ENCODE measurements around the gene RAET1L. TPM values are rescaled to one million over a fixed set of nuclear protein-coding genes. Genes with fewer than 3 reads are reported as not detected.

Gene RAET1L
- total RNA-seq, 4 donors from 2014 or later, result not detected

DNA sequence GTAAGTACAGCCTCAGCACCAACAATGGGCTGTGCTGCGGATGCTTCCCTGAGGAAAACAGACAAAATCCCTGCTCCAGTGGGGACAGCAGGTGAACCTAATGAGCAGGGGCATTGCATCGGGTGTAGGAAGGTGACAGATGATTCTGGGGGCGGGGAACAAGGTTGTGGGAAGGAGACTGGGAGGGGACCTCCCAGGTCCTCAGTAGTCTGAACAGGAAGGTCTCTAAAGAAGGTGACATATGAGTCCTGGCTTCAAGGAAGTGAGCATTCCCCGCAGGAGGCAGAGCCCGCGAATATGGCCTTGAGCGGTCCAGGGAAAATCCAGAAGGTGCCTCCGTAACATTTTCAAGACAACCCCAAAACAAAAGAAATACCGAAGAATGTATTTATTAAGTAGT is 42.2 kb downstream of the RAET1L start:
- in situ Hi-C loops (cut with MboI; ENCODE audit: low pct_ligation_motif_present in 1 of 4, low pct_unique_long_range_greater_than_20kb in 1 of 4, low sequenced_read_pairs in 3 of 4) (no loop called here), intact Hi-C loops (cut with DNase I; ENCODE audit: low total_unique reads) (no loop called here)
- WGBS, 2 donors (ENCODE audit: low coverage in 1 of 2), result 32 to 40% methylated on average over 2 to 9 of the region's 9 CpGs
- TF ChIP-seq POLR2A (IDR thresholded peaks at IDR 0.05) (no peak), EP300 (IDR thresholded peaks at IDR 0.05; ENCODE audit: low read depth) (no peak), POLR2AphosphoS5 (IDR thresholded peaks at IDR 0.05) (no peak)
- TF ChIP-seq, protein P1, sequence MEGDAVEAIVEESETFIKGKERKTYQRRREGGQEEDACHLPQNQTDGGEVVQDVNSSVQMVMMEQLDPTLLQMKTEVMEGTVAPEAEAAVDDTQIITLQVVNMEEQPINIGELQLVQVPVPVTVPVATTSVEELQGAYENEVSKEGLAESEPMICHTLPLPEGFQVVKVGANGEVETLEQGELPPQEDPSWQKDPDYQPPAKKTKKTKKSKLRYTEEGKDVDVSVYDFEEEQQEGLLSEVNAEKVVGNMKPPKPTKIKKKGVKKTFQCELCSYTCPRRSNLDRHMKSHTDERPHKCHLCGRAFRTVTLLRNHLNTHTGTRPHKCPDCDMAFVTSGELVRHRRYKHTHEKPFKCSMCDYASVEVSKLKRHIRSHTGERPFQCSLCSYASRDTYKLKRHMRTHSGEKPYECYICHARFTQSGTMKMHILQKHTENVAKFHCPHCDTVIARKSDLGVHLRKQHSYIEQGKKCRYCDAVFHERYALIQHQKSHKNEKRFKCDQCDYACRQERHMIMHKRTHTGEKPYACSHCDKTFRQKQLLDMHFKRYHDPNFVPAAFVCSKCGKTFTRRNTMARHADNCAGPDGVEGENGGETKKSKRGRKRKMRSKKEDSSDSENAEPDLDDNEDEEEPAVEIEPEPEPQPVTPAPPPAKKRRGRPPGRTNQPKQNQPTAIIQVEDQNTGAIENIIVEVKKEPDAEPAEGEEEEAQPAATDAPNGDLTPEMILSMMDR (IDR thresholded peaks at IDR 0.05), result no peak
- no peak overlapping the region for H3K4me3 ChIP-seq
- no peak for DNase-seq
- H3K4me1 ChIP-seq, result no peaks in the 10 kb centered on the region
- H3K27me3 ChIP-seq, result peaks cover 93% of the 10 kb centered on the region
- no peaks in the 10 kb centered on the region for H3K36me3 ChIP-seq
- H3K27ac ChIP-seq, result no peak overlapping the region
- peaks cover 0 to 7% of the 10 kb centered on the region in 2 donors for H3K9me3 ChIP-seq

DNA sequence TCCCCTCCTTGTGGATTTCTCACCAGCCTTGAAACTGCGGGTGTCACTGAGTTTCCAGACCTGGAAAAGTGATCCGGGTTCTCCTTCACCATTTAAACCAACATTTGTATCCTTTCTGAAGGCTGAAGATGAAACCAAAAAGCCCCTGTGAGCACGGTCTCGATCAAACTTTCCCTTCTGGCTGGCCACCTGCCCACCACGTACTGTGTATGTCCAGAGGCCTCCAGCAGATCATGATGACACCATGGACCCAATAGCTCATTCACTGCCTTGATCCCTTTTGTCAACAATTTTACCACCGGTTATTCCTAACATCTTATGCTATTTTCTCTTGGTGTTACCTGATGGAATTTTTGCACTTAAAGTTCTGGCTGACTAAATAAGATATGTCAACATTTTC is 46.0 kb downstream of the RAET1L start:
- Histone ChIP-seq H3K4me3 (no peak overlapping the region), H3K27me3 (peaks cover 72% of the 10 kb centered on the region), H3K27ac (no peak overlapping the region), H3K36me3 (no peaks in the 10 kb centered on the region), H3K4me1 (no peaks in the 10 kb centered on the region), H3K9me3 (no peaks in the 10 kb centered on the region)
- TF ChIP-seq EP300 (IDR thresholded peaks at IDR 0.05; ENCODE audit: low read depth), result no peak
- TF ChIP-seq, protein P1 (IDR thresholded peaks at IDR 0.05), result no peak
- no peak for TF ChIP-seq POLR2A (IDR thresholded peaks at IDR 0.05)
- TF ChIP-seq POLR2AphosphoS5 (IDR thresholded peaks at IDR 0.05), result no peak
- WGBS, 2 donors (ENCODE audit: low coverage in 1 of 2), result 68 to 74% methylated on average over 6 of the region's 6 CpGs
- no peak for DNase-seq
- intact Hi-C loops (cut with DNase I; ENCODE audit: low total_unique reads) (no loop called here), in situ Hi-C loops (cut with MboI; ENCODE audit: low pct_ligation_motif_present in 1 of 4, low pct_unique_long_range_greater_than_20kb in 1 of 4, low sequenced_read_pairs in 3 of 4) (no loop called here)

DNA sequence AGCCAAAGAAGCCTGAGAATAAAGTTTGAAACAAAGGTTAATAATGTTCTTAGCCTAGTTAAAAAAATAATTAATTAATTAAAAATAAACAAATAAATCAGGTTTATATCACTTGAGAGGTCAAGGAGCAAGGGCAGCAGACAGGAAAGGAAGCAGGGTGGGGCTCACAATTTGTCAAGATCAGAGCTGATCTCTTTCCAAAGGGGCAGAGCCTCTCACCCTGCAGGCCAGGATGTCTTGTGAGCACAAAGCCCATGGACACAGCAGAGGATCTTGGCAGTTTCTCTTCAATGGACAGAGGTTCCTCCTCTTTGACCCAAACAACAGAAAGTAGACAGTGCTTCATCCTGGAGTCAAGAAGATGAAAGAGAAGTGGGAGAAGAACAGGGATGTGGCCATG is 46.7 kb downstream of the RAET1L start:
- in situ Hi-C loops (cut with MboI; ENCODE audit: low pct_ligation_motif_present in 1 of 4, low pct_unique_long_range_greater_than_20kb in 1 of 4, low sequenced_read_pairs in 3 of 4), result no loop called here
- peaks cover 78% of the 10 kb centered on the region for H3K27me3 ChIP-seq
- TF ChIP-seq POLR2A (IDR thresholded peaks at IDR 0.05), result no peak
- no peak for TF ChIP-seq POLR2AphosphoS5 (IDR thresholded peaks at IDR 0.05)
- TF ChIP-seq, protein P1 (IDR thresholded peaks at IDR 0.05), result no peak
- TF ChIP-seq EP300 (IDR thresholded peaks at IDR 0.05; ENCODE audit: low read depth), result no peak
- H3K4me3 ChIP-seq, result no peak overlapping the region
- no peaks in the 10 kb centered on the region for H3K36me3 ChIP-seq
- H3K4me1 ChIP-seq, result no peaks in the 10 kb centered on the region
- DNase-seq, result no peak
- H3K27ac ChIP-seq, result no peak overlapping the region
- no peaks in the 10 kb centered on the region for H3K9me3 ChIP-seq
- intact Hi-C loops (cut with DNase I; ENCODE audit: low total_unique reads), result no loop called here

DNA sequence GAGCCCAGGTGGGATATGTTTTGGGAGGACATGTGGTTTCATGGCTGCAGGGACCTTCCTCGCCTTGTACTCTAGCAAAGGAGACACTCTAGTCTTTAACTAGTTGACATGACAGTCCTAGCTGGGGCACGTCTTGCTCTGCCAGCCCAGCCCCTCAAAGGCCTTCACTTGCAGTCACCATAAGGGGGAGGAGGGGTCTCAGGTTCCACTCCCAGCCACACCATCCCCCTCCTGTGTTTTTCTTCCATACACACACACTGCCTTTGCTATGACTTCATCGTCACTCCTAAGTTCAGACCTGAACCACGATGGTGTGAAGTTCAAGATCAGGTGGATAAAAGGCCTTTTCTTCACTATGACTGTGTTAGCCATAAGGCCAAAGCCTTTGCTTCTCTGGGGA is 48.1 kb downstream of the RAET1L start:
- WGBS, 2 donors (ENCODE audit: low coverage in 1 of 2), result 73 to 88% methylated on average over 3 to 4 of the region's 4 CpGs
- H3K27me3 ChIP-seq, result peaks cover 77% of the 10 kb centered on the region
- no peak overlapping the region for H3K27ac ChIP-seq
- H3K36me3 ChIP-seq, result no peaks in the 10 kb centered on the region
- in situ Hi-C loops (cut with MboI; ENCODE audit: low pct_ligation_motif_present in 1 of 4, low pct_unique_long_range_greater_than_20kb in 1 of 4, low sequenced_read_pairs in 3 of 4) (no loop called here), intact Hi-C loops (cut with DNase I; ENCODE audit: low total_unique reads) (no loop called here)
- H3K9me3 ChIP-seq, result no peaks in the 10 kb centered on the region
- TF ChIP-seq POLR2A (IDR thresholded peaks at IDR 0.05) (no peak), EP300 (IDR thresholded peaks at IDR 0.05; ENCODE audit: low read depth) (no peak), POLR2AphosphoS5 (IDR thresholded peaks at IDR 0.05) (no peak)
- TF ChIP-seq, protein P1 (IDR thresholded peaks at IDR 0.05), result no peak
- no peak overlapping the region for H3K4me3 ChIP-seq
- no peaks in the 10 kb centered on the region for H3K4me1 ChIP-seq
- no peak for DNase-seq
